HG03469 (cell line): ENCODE results near the gene CELF2.
"Not testable (repeated sequence)": the region's sequence is repeated elsewhere in the genome, so short reads cannot be mapped to it uniquely, and the experiment has no call there.

Source experiments
- ATAC-seq: cut with Tn5 transposase; IDR thresholded peaks from one replicate; pipeline ENCODE4 v1.9.1; 2021; ENCODE audit warnings: mild to moderate bottlenecking, moderate library complexity, moderate number of reproducible peaks; ENCODE audit not compliant: unreplicated experiment

CELF2 gene

GRCh38 chr10:11335167-11335652 lies 317.5 kb downstream of the CELF2 start:
- no peak for ATAC-seq

DNA sequence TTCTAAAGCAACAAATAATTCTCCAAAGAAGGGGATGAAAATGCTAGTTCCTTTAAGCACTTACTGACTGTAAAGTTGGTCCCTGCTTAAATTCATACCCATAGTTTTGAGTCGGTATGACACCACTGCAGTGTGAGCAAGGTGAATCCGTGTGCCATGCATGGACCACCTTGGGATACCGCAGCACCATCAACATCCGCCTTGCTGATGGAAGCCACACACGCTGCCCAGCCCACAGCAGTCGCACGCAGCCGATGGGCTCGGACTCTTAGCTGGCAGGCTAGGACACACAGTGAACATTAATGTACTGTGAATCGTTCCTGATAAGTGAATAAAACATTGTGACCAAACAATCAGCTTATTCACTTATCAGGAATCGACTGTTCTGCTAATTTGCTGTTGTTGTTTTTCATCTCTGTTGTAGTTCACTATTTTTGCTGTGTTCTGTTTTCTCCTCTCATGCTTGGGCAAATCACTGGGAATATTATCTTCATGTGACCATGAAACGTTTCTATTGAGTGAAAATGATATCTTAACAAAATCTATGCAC lies 318.3 kb downstream of the CELF2 start:
- ATAC-seq = no peak

GRCh38 chr10:11336722-11337162 lies 319.1 kb downstream of the CELF2 start:
- ATAC-seq = no peak

DNA sequence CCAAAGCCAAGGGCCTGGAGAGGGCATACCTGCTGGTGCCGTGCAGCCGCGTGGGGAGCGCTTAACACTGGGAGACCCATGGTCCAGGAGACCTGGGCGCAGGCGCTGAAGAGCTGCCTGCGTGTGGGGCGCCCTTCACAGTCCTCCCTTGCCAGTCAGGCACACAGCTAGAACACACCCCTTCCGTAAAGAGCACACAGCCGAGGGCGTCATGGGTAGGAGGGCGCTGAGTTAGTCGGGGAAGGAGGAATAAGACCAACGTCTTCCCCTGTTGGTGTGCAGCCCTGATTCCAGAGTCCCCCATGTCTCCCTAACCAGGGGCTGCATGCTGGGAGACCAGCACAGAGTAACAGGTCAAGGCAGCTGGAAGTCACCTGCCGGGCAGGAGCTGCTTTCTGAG lies 319.8 kb downstream of the CELF2 start:
- ATAC-seq = no peak

DNA sequence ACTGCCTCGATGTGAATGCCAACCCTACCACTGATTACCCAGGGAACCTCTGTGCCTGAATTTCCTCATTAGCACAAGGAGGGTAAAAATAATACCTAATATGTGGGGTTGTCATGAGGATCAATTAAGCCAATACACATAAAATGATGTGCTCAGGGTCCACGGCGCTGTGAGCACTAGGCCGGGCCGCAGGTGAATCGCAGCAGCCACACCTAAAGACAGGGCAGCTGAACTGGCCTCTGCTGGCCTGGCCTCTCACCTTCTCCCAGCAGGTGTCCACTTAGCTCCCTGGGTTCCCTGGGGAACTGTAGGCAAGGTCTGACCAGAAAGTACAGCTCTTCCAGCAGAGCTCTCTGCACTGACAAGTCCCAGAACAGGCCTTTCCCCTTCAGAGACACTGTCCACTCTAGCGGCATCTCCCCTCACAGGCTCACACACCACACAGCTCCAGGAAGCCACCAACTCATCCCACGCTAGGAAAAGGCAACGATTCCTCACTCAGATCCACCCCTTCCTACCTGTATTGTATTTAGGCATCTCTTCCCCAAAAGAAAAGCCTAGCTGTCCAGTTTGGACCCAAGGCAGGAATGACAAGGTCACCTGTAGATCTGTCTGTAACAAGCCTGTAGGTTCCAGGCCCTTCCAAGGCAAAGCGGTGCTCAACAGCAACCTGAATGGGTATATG lies 320.6 kb downstream of the CELF2 start:
- ATAC-seq = no peak

- no peak for ATAC-seq
Measured at GRCh38 chr10:11339013-11339412, 321.3 kb downstream of the CELF2 start.

DNA sequence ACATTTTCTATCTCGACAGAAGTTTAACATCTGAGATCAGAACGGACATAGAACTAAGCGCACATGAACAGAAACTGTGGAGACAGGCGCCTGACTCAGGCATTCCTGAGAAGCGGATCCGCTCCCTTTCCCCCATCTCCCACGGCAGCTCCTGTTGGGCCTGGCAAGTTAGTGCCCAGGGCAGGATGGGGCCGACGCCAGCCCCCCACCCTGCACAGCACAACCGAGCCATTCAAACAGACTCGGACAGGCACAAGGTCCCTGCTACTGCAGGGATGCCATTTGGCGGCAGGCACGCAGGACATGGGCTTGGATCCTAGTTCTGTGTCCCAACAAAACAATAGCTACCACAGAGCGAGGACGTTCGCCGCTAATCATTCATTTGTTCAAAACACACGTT lies 322.0 kb downstream of the CELF2 start:
- ATAC-seq = no peak

DNA sequence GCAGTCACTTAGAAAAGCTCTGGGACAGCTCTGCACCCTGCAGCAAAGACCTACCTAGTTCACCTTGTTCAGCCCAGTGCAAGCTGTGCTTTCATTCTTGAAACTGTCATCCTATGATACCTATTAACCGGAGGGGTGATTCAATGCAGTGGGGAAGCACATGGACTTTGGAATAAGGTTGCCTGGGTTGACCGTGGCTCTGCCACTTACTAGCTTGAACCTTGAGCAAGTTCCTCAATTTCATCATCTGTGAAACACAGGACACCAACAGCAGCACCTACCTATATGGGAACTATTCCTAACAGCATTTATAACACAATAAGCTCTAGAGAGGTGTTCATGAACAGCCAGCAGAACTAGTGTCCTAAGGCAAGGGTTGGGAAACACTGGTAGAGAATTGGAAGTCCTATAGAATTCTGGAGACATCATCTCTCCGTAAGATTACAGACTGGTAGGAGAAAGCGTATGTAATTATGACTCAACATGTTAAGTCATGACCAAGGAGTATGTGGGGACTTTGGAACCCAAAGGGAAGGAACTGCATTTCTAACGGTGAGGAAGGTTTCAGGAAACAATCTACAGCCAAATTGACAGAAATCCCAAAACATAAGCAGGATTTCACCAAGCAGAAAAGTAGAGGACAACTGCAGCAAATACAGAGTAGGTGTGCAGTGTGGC lies 323.8 kb downstream of the CELF2 start:
- ATAC-seq = no peak

GRCh38 chr10:11344081-11344480 lies 326.4 kb downstream of the CELF2 start:
- no peak for ATAC-seq

DNA sequence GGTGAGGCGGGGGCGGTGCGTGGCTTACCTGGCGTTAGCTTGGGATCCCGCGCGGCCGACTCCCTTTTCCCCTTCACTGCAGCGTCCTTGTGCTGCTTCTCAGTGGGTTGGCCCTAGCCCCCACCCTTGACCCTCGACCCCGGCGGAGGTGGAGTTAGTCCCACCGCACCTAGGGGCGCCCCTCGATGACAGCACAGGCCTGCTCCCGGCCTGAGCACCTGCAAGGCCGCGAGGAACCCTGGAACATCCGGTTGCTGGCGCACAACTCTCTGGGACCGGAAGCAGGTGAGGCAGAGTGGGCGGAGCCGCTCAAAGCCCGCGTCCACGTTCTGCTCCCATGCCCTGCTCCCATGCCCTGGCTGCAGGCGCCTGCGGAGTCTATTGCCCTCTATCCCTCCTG lies 326.9 kb downstream of the CELF2 start:
- ATAC-seq = no peak

GRCh38 chr10:11345224-11346054 lies 327.8 kb downstream of the CELF2 start:
- ATAC-seq = peak; percentile 67

- ATAC-seq = not testable (repeated sequence)
Measured at GRCh38 chr10:11347580-11347979, 329.9 kb downstream of the CELF2 start.

GRCh38 chr10:11351801-11352200 lies 334.1 kb downstream of the CELF2 start:
- ATAC-seq = no peak

- no peak for ATAC-seq
Measured at GRCh38 chr10:11353006-11353896, 335.6 kb downstream of the CELF2 start.

GRCh38 chr10:11354823-11355222 lies 337.2 kb downstream of the CELF2 start:
- ATAC-seq = no peak

GRCh38 chr10:11355592-11355991 lies 337.9 kb downstream of the CELF2 start:
- ATAC-seq = no peak

GRCh38 chr10:11357439-11357838 lies 339.8 kb downstream of the CELF2 start:
- ATAC-seq = no peak

DNA sequence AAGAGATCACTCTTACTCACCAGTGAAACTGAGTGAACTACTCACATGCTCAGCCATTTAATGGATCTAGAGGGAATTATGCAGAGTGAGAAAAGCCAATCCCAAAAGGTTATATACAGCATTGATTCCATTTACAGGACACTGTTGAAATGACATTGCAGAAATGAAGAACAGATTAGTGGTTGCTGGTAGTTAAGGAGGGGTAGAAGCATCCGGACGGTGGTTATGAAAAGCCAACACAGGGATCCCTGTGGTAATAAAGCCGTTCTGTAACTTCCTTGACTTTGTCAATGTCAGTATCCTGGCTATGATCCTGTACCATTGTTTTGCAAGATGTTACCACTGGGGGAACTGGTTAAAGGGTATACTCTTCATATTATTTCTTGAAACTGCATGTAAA lies 340.3 kb downstream of the CELF2 start:
- no peak for ATAC-seq

DNA sequence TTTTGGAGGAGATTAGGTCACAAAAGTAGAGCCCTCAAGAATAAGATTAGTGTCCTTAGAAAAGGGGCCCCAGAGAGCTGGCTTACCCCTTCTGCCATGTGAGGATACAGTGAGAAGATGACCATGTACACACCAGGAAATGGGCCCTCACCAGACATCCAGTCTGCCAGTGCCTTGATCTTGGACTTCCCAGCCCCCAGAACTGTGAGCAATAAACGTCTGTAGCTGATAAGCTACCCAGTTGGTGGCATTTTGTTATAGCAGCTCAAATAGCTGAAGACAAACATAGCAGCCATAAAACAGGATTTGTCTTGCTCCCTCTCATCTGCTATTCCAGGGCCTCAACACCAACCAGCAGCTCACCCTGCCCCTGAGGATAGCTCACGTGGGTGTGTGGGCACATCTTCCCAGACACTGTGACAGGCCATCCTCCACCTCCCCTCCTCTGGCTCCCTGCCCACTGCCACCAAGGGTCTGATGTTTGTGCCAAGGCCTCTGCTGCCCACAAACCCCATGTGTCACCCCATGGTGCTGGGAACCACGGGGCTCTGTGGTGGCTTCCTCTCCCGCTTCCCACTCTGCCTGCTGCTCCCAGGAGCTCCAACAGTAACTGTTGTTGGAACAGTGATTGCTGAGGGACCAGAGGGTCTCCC lies 341.4 kb downstream of the CELF2 start:
- no peak for ATAC-seq

DNA sequence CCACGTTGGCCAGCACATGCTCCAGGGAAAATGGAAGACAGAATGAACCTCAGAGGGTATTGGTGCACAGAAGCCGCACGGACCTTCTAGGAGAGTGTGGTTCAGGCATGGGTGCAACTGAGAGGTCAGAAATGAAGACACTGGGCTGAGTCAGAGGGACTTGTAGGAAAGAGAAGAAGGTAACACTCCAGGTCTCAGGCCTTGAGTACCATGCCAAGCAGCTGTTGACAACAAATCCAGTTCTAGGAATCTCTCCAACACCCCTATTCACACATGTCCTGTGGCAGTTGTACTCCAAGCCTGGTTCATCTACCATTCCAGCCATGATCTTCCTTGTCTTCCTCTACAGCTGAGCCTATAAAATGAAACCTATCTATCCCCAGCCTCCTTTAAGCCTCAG lies 342.2 kb downstream of the CELF2 start:
- no peak for ATAC-seq
